Nucleus accumbens (tissue), 56 donors: Measurements from ENCODE around the gene THYN1.

ENCODE experiments used
- DNase-seq, 56 donors: peaks; one replicate each; lab custom pipeline; 2025; lab: John Stamatoyannopoulos, UW

Gene THYN1

DNA sequence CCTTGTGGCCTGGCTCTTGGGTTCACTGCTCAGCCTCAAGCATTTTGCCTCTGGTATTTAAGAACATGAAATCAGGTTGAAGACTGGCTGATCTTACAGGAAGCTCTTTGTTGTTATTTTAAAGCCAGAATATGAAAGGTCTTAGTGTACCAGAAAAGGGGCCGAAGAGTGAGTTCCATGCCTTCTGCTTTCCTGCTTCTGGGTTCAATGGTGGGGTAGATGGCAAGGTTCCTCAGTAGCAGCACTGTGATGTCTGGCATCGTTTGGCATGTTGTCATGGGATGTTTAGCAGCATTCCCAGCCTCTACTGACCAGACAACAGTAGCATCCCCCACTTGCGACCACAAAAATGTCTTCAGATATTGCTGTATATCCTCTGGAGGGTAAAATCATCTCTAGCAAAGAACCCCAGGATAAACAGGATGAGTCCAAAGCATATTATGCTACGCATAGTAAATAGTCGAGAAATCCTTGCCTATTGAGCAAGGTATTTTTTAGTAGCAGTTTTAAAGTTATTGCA lies 26.3 kb downstream of the THYN1 start:
- DNase-seq: no peak

DNA sequence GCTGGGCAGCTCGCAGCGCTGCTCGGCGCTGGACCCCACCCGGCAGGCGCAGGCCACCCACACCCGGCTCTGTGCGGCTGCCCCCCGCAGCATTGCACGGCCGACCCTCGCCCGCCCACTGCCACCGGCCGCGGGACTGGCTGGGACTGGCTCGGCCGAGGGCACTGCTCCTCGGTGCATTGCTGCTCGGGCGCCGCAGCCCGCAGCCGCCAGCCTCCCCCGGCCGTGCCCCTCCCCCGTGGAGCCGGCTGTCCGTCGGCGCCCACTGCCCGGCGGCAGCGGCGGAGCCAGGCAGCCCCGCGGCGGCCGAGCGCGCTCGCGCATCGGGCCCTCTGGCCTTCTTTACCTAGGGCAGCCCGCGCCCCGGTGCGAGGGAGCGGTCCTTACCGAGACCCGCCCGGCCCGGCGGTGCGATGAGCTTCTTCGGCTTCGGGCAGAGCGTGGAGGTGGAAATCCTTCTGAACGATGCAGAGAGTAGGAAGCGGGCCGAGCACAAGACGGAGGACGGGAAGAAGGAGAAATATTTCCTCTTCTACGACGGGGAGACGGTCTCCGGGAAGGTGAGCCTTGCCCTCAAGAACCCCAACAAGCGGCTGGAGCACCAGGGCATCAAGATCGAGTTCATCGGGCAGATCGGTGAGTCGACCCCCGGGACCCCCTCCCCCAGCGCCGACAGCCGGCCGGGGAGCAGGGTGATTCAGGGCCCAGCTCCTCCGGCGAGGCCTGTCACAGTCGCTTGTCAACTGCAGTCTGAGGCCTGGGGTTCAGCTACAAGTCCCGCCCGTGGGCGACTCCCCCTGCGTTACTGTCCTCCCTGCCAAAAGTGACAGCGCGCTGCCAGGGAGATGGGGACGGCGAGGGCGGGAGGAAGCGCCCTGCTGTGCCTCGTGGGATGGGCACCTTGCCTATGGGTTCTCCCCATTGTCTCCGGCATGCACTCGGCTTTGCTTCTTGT lies 28.2 kb downstream of the THYN1 start:
- DNase-seq: peak in 54 of 56 donors; percentile 10 to 84 (median 59)

DNA sequence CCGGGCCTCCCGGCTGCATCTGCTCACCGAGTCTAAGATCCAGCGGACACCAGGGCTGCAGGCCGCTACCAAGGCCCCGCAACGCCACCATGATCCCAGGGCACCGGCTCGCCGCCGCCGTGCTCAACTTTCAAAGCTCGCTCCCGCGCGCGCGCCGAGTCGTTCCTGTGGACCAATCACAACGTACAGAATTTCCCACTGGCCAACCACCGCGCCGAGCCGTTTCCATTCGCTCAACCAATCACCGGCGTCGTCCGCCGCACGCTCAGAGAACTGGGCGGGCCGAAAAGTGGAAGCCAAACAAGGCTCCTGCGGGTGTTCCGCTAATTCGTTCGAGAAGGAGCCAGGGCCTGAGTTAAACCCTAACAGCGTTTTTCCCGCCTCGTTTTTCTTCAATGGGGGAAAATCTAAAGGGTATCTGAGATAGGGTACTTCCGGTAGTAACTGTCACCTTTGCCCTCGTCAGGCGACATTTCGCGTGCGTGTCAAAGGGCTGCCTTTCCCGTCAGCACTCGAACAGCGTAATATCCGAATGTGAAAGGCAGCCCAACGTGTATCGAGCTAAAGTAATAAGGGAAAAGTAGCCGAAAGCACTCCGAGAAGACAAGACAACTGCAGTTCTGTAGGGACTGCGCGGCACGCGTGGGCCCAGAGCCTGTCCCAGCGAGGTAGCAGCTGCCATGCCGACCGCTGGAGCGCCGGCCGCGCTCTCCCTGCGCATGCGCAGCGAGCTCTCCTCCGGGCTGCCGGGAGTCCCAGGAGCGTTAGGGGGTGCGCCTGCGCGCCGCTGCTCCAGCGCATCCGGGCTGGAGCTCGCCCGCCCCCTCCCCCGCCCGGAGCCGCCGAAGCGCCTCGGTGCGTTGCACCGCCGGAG lies 29.1 kb downstream of the THYN1 start, which contains the start of the genes NCAPD3 and VPS26B:
Gene NCAPD3 (minus strand): TSS at position 132 of the 874 bp plus-strand sequence. CDS start 41 bp downstream, at position 91.
Gene VPS26B (plus strand): TSS at position 836 of the 874 bp plus-strand sequence. CDS start 452 bp downstream, outside the sequence.
- peak in 55 of 56 donors; percentile 64 to 97 (median 91) for DNase-seq

DNA sequence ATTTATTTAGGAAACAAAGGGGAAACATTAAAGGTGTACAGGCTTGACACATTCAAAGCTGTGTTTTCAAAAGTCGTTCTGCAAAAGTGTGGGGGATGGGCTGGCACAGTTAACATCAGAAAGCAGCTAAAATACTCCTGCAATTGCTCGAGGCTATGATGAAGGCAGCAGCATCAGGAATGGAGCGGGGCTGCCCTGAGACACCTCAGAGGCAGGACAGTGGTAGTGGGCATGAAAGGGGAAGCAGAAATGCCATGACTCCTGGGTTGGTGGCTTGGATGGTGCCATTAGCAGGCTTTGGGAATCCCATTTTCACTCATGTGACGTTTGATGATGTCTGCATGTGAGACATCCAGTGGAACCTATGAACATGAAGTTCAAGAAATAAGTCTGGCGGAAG lies 30.0 kb downstream of the THYN1 start:
- no peak for DNase-seq

DNA sequence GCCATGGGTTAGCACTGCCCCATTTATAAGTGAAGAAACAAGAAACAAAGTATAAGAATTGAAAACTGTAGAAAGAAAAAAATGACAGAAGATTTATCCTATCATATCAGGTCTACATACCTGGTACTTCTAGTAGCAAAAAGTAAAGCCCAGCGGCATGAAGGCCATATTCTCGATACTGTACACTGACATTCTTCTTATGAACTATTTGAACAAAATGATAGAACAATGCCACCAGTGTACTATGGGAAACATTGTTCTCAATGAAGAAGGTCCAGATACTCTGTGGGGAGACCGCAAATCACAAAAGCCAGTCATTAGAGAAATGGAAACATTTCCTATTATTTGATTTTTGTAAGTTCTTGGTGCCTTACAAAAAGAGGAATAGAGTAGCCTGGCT lies 36.3 kb downstream of the THYN1 start:
- no peak for DNase-seq

DNA sequence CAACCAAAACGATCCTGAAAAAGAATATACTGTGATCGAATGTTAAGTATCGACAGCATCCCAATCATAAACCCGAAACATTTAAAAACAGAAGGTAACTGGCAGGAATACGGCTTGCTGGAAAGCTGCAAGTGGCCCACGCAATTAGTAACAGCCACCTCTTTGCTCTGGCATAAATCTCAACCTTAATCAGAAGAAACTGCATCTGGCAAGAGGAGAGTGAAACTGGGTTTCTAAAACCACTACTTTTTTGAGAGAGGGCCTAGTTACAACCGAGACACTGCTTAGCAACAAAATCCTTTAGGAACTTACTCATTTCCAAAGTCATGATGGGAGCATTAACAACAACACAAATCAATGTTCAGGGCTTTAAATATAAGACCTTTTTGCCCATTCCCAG lies 37.3 kb downstream of the THYN1 start:
- peak in 2 of 56 donors; percentile 4 to 30 for DNase-seq

DNA sequence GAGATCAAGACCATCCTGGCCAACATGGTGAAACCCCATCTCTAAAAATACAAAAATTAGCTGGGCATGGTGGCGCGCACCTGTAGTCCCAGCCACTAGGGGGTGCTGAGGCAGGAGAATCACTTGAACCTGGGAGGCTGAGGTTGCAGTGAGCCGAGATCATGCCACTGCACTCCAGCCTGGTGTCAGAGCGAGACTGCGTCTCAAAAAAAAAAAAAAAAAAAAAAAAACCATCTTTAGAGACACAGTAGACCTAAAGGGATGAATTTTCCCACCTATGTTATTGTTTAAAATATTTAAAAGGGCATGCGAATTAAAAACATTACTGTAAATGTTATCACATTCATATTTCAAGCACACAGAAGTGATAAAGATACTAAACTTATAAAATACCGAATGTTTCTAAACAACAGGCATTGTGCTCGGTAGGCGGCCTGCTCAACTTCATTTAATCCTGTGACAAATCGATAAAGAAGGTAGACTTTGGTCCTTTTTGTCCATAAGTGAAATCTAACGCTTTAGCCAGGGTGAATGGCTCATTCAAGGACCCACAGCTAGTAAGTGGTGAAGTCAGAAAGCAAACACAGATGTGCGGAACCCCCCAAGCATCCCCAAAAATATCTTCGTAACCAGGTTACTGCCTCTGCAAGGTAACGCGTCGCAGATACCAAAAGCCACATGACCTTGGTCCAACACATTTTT lies 45.5 kb downstream of the THYN1 start:
- DNase-seq: peak in 1 of 56 donors; percentile 4

DNA sequence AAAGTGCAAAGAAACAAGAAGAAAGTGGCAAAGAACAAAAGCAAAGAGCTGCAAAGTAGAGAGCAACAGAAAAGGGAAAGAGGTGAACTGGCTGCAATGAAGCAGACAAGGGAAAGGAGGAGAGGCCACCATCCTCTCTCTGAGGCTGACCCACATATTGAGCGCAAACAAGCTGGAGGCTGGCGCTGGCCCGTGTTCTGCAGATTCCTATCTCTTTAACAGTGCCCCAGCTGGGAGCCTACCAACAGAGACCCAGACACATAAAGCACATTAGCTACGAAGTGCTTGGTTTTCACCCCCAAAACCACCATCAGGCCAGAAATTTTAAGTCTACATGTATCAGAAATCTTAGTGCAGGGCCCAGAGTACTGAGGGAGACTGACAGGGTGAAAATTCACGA lies 47.0 kb downstream of the THYN1 start:
- no peak for DNase-seq

DNA sequence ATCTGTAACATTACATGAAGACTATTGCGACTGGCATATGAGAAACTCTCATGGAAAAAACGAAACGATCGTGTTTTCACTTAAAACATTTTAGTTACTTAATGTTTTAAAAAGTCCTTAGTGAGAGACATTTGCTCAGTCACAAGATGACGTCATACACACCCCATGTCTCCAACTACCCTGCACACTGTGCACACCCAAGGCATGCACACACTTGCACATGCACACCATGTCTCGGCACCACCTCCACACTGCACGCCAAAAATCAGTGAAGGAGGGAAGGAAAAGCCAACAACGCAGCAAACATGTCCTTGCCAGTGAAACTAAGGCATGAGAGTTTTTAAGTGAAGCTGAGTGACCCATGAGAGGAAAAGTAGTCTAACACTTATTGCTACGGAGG lies 47.4 kb downstream of the THYN1 start:
- DNase-seq: no peak

DNA sequence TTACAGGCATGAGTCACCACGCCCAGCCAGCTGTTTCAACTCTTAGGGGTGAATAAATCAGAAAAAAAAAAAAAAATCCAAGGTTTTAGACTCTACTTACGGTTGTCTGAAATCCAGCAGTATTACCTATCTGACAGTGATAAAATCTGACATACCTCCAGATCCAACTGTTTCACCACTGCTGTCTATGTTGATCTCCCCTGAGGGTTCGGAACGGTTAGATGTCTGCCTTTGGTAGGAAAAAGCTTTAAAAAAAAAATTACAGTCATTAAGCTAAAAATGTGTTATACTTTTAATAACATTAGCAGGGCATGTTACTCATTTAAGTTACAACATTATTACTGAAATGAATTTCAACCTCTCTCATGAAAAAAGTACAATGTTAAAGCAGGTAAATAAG lies 50.5 kb downstream of the THYN1 start:
- no peak for DNase-seq

DNA sequence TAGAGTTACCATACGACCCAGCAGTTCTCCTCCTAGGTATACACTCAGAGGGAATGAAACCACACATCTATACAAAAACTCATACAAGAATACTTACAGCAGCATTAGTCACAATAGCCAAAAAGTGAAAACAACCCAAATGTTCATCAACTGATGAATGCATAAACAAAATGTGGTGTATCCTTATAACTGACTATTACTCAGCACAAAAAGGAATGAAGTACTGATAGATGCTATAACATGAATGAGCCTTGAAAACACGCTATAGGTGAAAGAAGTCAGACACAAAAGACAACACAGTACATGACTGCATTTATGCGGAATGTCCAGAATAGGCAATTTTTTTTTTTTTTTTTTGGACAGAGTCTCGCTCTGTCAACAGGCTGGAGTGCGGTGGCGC lies 52.5 kb downstream of the THYN1 start:
- DNase-seq: no peak

DNA sequence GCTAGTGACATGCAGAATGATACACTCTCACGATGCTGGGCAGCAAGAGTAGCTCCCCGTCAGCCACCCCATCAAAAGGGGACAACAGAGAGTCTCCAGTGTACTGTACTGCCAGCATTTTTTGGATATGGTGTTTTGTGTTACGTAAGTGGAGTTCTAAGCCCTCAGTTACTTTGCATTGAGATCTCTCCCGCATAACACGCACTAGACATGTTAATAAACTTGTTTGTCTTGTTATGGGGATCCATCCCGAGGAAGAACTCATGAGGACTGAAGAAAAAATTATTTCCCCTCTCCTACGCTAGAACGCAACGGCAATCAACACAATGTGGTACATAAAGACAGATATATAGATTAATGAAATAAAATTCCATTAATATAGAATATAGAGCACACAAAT lies 53.6 kb downstream of the THYN1 start:
- DNase-seq: no peak
